Right ventricle myocardium inferior (tissue), 1 donor: Measurements from ENCODE around the gene SLC25A13. TPM values are rescaled to one million over a fixed set of nuclear protein-coding genes. Genes with fewer than 3 reads are reported as not detected.
A peak's percentile ranks its signal among the peaks of the same experiment; 100 is the strongest.
"Not testable (repeated sequence)": the region's sequence is repeated elsewhere in the genome, so short reads cannot be mapped to it uniquely, and the experiment has no call there.

Source experiments
- ATAC-seq: fragments of 200-7000 bp; cut with Tn5 transposase; one replicate; pipeline ENCODE4 v1.9.1; 2020; ENCODE audit warnings: mild to moderate bottlenecking, moderate library complexity
- DNase-seq: peaks from one replicate; pipeline ENCODE4 v3.0.0; 2021; ENCODE audit errors: missing footprints
- intact Hi-C: fragments of 100-400 bp; cut with DNase I; formaldehyde crosslinking; loops from one replicate; pipeline ENCODE4 v1.11.0; 2022
- long read RNA-seq: library from polyadenylated mRNA; unstranded; transcript quantifications from one replicate; pipeline ENCODE4 v2.0.0, GENCODE V29; 2021
- total RNA-seq: library from RNA; stranded (reverse); fragmentation: NEBNext Ultra II Directional; extraction: Animal tissue kit (Norgen Biotek cat#: 25700); gene quantifications from one replicate; pipeline ENCODE4 v1.2.1, GENCODE V29; 2021
- donor health status: DM: no; HTN: yes; CAD: no; lungs with severe emphysema.

SLC25A13 gene
- total RNA-seq = 10.7 TPM
- long read RNA-seq, transcript SLC25A13-201 (18 exons, 3,136 nt) = major isoform, 5 of 8 reads
- long read RNA-seq, partial matches to known transcripts = 0 of 8 reads
- long read RNA-seq, other reads (novel, unspliced or antisense) = 3 of 8 reads

- intact Hi-C loops = loop anchor here (5.0 to 10.0 kb wide), 3 partner anchors 85 to 1933 kb away; partner anchors contain the start of gene TECPR1
- DNase-seq (peak; percentile 97), ATAC-seq (peak; percentile 99)
Measured at GRCh38 chr7:96321658-96322372, at the start of gene SLC25A13. Gene SLC25A13 (minus strand): TSS chr7:96322098. CDS start chr7:96321956, 142 bp downstream.

- intact Hi-C loops, DNase-seq, ATAC-seq: not testable (repeated sequence)
Measured at GRCh38 chr7:96365916-96366315, 44.0 kb upstream of the SLC25A13 start.

GRCh38 chr7:96361116-96361857 is 39.4 kb upstream of the SLC25A13 start:
- intact Hi-C loops = no loop called here
- DNase-seq (no peak), ATAC-seq (no peak)

- no peak for ATAC-seq
- DNase-seq = no peak
- intact Hi-C loops = no loop called here
Measured at GRCh38 chr7:96359876-96360275, 38.0 kb upstream of the SLC25A13 start.

- DNase-seq, intact Hi-C loops, ATAC-seq: not testable (repeated sequence)
Measured at GRCh38 chr7:96358236-96358971, 36.5 kb upstream of the SLC25A13 start.

GRCh38 chr7:96355990-96356506 is 34.1 kb upstream of the SLC25A13 start:
- ATAC-seq = no peak
- intact Hi-C loops = no loop called here
- DNase-seq = no peak

GRCh38 chr7:96354881-96355280 is 33.0 kb upstream of the SLC25A13 start:
- ATAC-seq = no peak
- intact Hi-C loops = no loop called here
- no peak for DNase-seq

GRCh38 chr7:96349572-96349971 is 27.7 kb upstream of the SLC25A13 start:
- DNase-seq = no peak
- ATAC-seq = peak; percentile 80

GRCh38 chr7:96347471-96347870 is 25.6 kb upstream of the SLC25A13 start:
- intact Hi-C loops = no loop called here
- ATAC-seq (no peak), DNase-seq (no peak)

More at GRCh38 chr7:96349572-96349971, 27.7 kb upstream of the SLC25A13 start:
- intact Hi-C loops = no loop called here

- intact Hi-C loops = no loop called here
- no peak for DNase-seq
- ATAC-seq = no peak
Measured at GRCh38 chr7:96346293-96346953, 24.5 kb upstream of the SLC25A13 start.

- intact Hi-C loops = no loop called here
- DNase-seq (no peak), ATAC-seq (no peak)
Measured at GRCh38 chr7:96344236-96344635, 22.3 kb upstream of the SLC25A13 start.

- intact Hi-C loops = no loop called here
- DNase-seq (no peak), ATAC-seq (no peak)
Measured at GRCh38 chr7:96342049-96342448, 20.2 kb upstream of the SLC25A13 start.

GRCh38 chr7:96337519-96337918 is 15.6 kb upstream of the SLC25A13 start:
- intact Hi-C loops = no loop called here
- ATAC-seq (no peak), DNase-seq (no peak)

GRCh38 chr7:96332325-96332724 is 10.4 kb upstream of the SLC25A13 start:
- DNase-seq = no peak
- intact Hi-C loops = no loop called here
- ATAC-seq = no peak

- DNase-seq (no peak), ATAC-seq (no peak)
- intact Hi-C loops = no loop called here
Measured at GRCh38 chr7:96331775-96332174, 9.9 kb upstream of the SLC25A13 start.

- ATAC-seq = no peak
- intact Hi-C loops = no loop called here
- DNase-seq = no peak
Measured at GRCh38 chr7:96331233-96331632, 9.3 kb upstream of the SLC25A13 start.

- intact Hi-C loops = no loop called here
- ATAC-seq = no peak
- DNase-seq = no peak
Measured at GRCh38 chr7:96330193-96330592, 8.3 kb upstream of the SLC25A13 start.

- intact Hi-C loops = loop anchor here (10.0 kb wide), 2 partner anchors 86 to 1926 kb away; partner anchors contain the start of gene TECPR1
Measured at GRCh38 chr7:96329241-96329640, 7.3 kb upstream of the SLC25A13 start.

More at GRCh38 chr7:96329241-96329640, 7.3 kb upstream of the SLC25A13 start:
- no peak for DNase-seq
- ATAC-seq = no peak
